ENCODE measurements around the gene WDR5.

WDR5 gene

GRCh38 chr9:134174073-134174449 is 38.2 kb downstream of the WDR5 start:
- no peak for TF ChIP-seq JUND (IDR thresholded peaks at IDR 0.05; ENCODE audit: low read depth)
- in situ Hi-C loops (cut with HindIII; ENCODE audit: low pct_unique_long_range_greater_than_20kb, low sequenced_read_pairs), result no loop called here
- DNase-seq (ENCODE audit: low read depth in 1 of 2, low spot score in 1 of 2), result no peak

GRCh38 chr9:134174526-134175290 is 38.8 kb downstream of the WDR5 start:
- in situ Hi-C loops (cut with HindIII; ENCODE audit: low pct_unique_long_range_greater_than_20kb, low sequenced_read_pairs), result no loop called here
- DNase-seq (ENCODE audit: low read depth in 1 of 2, low spot score in 1 of 2), result peak in 1 of 2 experiments; percentile 63
- no peak for TF ChIP-seq JUND (IDR thresholded peaks at IDR 0.05; ENCODE audit: low read depth)

GRCh38 chr9:134175291-134175807 is 39.5 kb downstream of the WDR5 start:
- DNase-seq (ENCODE audit: low read depth in 1 of 2, low spot score in 1 of 2), result peak; percentile 84 to 88
- in situ Hi-C loops (cut with HindIII; ENCODE audit: low pct_unique_long_range_greater_than_20kb, low sequenced_read_pairs), result no loop called here
- no peak for TF ChIP-seq JUND (IDR thresholded peaks at IDR 0.05; ENCODE audit: low read depth)

GRCh38 chr9:134175808-134176598 is 40.1 kb downstream of the WDR5 start:
- in situ Hi-C loops (cut with HindIII; ENCODE audit: low pct_unique_long_range_greater_than_20kb, low sequenced_read_pairs), result no loop called here
- no peak for TF ChIP-seq JUND (IDR thresholded peaks at IDR 0.05; ENCODE audit: low read depth)
- no peak for DNase-seq (ENCODE audit: low read depth in 1 of 2, low spot score in 1 of 2)

GRCh38 chr9:134176599-134176968 is 40.7 kb downstream of the WDR5 start:
- in situ Hi-C loops (cut with HindIII; ENCODE audit: low pct_unique_long_range_greater_than_20kb, low sequenced_read_pairs), result no loop called here
- TF ChIP-seq JUND (IDR thresholded peaks at IDR 0.05; ENCODE audit: low read depth), result no peak
- DNase-seq (ENCODE audit: low read depth in 1 of 2, low spot score in 1 of 2), result no peak

- TF ChIP-seq JUND (IDR thresholded peaks at IDR 0.05; ENCODE audit: low read depth), result no peak
- DNase-seq (ENCODE audit: low read depth in 1 of 2, low spot score in 1 of 2), result no peak
- in situ Hi-C loops (cut with HindIII; ENCODE audit: low pct_unique_long_range_greater_than_20kb, low sequenced_read_pairs), result no loop called here
Measured at GRCh38 chr9:134177186-134177585, 41.3 kb downstream of the WDR5 start.

- no peak for DNase-seq (ENCODE audit: low read depth in 1 of 2, low spot score in 1 of 2)
- in situ Hi-C loops (cut with HindIII; ENCODE audit: low pct_unique_long_range_greater_than_20kb, low sequenced_read_pairs), result no loop called here
Measured at GRCh38 chr9:134177624-134178393, 41.9 kb downstream of the WDR5 start.

GRCh38 chr9:134178394-134178767 is 42.5 kb downstream of the WDR5 start:
- TF ChIP-seq JUND (IDR thresholded peaks at IDR 0.05; ENCODE audit: low read depth), result no peak
- no peak for DNase-seq (ENCODE audit: low read depth in 1 of 2, low spot score in 1 of 2)
- in situ Hi-C loops (cut with HindIII; ENCODE audit: low pct_unique_long_range_greater_than_20kb, low sequenced_read_pairs), result no loop called here

More at GRCh38 chr9:134177624-134178393, 41.9 kb downstream of the WDR5 start:
- no peak for TF ChIP-seq JUND (IDR thresholded peaks at IDR 0.05; ENCODE audit: low read depth)

GRCh38 chr9:134178768-134179551 is 43.1 kb downstream of the WDR5 start:
- in situ Hi-C loops (cut with HindIII; ENCODE audit: low pct_unique_long_range_greater_than_20kb, low sequenced_read_pairs), result no loop called here
- no peak for TF ChIP-seq JUND (IDR thresholded peaks at IDR 0.05; ENCODE audit: low read depth)
- DNase-seq (ENCODE audit: low read depth in 1 of 2, low spot score in 1 of 2), result no peak

GRCh38 chr9:134179595-134179917 is 43.7 kb downstream of the WDR5 start:
- no peak for DNase-seq (ENCODE audit: low read depth in 1 of 2, low spot score in 1 of 2)
- TF ChIP-seq JUND (IDR thresholded peaks at IDR 0.05; ENCODE audit: low read depth), result no peak
- in situ Hi-C loops (cut with HindIII; ENCODE audit: low pct_unique_long_range_greater_than_20kb, low sequenced_read_pairs), result no loop called here

- TF ChIP-seq JUND (IDR thresholded peaks at IDR 0.05; ENCODE audit: low read depth), result no peak
- DNase-seq (ENCODE audit: low read depth in 1 of 2, low spot score in 1 of 2), result no peak
- in situ Hi-C loops (cut with HindIII; ENCODE audit: low pct_unique_long_range_greater_than_20kb, low sequenced_read_pairs), result no loop called here
Measured at GRCh38 chr9:134179918-134180785, 44.3 kb downstream of the WDR5 start.
